NAMALWA (cell line): ENCODE data around the gene TNRC6C.

Source experiments
- DNase-seq: peaks from one replicate; pipeline ENCODE4 v3.0.0-alpha.2; 2015; ENCODE audit warnings: low spot score

The TNRC6C gene

GRCh38 chr17:78086740-78087139 is 128.2 kb downstream of the TNRC6C start:
- DNase-seq = no peak

- DNase-seq = no peak
Observed at GRCh38 chr17:78088529-78088928, 130.0 kb downstream of the TNRC6C start.

GRCh38 chr17:78089576-78090281 is 131.2 kb downstream of the TNRC6C start:
- no peak for DNase-seq

GRCh38 chr17:78092794-78093324 is 134.4 kb downstream of the TNRC6C start:
- no peak for DNase-seq

GRCh38 chr17:78095035-78095434 is 136.5 kb downstream of the TNRC6C start:
- no peak for DNase-seq

- no peak for DNase-seq
Observed at GRCh38 chr17:78096093-78096492, 137.6 kb downstream of the TNRC6C start.

DNA sequence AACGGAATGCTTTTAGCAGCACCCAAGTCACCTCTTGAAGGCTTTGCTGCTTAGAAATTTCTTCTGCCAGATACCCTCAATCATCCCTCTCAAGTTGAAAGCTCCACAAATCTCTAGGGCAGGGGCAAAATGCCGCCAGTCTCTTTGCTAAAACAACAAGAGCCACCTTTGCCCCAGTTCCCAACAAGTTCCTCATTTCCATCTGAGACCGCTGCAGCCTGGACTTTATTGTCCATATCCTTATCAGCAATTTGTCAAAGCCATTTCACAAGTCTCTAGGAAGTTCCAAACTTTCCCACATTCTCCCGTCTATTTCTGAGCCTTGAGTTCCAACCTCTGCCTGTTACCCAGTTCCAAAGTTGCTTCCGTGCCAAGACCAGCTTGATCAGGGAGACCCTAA is 142.6 kb downstream of the TNRC6C start:
- no peak for DNase-seq

GRCh38 chr17:78101542-78101941 is 143.0 kb downstream of the TNRC6C start:
- no peak for DNase-seq

GRCh38 chr17:78103311-78103710 is 144.8 kb downstream of the TNRC6C start:
- no peak for DNase-seq

DNA sequence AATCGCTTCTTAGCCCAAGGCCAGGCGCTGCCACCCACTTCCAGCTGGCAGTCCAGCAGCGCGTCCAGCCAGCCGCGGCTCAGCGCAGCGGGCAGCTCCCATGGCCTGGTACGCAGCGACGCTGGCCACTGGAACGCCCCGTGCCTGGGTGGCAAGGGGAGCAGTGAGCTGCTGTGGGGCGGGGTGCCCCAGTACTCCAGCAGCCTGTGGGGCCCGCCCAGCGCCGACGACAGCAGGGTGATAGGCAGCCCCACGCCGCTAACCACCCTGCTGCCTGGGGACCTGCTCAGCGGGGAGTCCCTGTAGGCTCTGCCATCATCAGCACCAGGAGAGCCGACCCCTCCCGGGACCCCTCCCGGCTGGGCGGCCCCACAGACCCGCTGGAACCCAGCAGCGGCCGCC is 146.0 kb downstream of the TNRC6C start:
- DNase-seq = no peak

DNA sequence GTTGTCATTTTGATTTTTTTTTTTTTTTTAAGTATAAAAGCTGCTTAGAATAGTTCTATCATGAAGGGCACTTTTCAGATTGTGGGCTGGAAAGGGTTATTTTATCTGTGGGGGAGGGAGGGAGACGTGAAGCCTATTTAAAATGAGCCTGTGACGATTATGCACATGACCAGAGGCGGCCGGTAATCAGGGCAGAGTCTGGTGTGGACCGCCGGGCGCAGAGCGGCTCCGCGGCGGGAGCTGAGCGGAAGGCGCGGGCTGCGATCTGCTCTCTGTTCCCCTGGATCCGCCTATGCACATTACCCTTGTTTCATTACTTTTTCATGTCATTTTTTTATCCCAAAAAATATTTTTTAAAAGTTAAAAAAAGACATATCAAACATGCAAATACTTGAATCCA is 146.6 kb downstream of the TNRC6C start:
- no peak for DNase-seq

GRCh38 chr17:78105551-78105950 is 147.0 kb downstream of the TNRC6C start:
- no peak for DNase-seq

DNA sequence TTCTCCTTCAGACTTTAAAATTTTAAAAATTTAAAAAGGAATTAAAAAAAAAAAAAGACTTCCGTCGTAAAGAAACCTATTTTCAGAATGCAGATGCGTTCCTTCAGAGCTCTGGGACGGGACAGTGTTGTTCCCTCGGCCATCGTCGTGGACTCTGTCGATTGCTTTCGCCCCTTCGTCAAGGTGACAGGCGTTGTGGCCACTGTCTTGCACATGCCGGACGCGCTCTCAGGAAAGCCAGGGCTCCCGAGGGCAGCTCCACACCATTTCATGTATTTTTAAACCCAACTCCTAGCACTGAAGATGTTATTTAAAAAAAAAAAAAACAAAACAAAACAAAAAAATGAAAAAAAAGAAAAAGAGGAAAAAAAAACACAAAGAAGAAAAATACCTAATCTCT is 147.7 kb downstream of the TNRC6C start:
- DNase-seq = no peak

- no peak for DNase-seq
Observed at GRCh38 chr17:78107457-78107856, 149.0 kb downstream of the TNRC6C start.

GRCh38 chr17:78107976-78108725 is 149.6 kb downstream of the TNRC6C start:
- DNase-seq = no peak

GRCh38 chr17:78108726-78109488 is 150.4 kb downstream of the TNRC6C start:
- DNase-seq = no peak

DNA sequence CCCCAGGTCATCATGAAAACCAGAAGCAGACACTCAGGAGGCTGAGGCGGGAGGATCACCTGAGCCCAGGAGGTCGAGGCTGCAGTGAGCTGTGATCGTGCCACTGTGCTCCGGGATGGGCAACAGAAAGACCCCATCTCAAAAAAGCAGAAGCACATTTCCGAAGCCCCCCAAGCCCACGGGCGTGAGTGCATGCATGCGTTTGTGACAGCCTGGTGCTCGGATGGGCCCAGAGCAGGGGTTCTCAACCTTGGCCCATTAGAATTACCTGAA is 150.9 kb downstream of the TNRC6C start:
- DNase-seq = no peak

- DNase-seq = no peak
Observed at GRCh38 chr17:78110363-78111015, 152.0 kb downstream of the TNRC6C start.

DNA sequence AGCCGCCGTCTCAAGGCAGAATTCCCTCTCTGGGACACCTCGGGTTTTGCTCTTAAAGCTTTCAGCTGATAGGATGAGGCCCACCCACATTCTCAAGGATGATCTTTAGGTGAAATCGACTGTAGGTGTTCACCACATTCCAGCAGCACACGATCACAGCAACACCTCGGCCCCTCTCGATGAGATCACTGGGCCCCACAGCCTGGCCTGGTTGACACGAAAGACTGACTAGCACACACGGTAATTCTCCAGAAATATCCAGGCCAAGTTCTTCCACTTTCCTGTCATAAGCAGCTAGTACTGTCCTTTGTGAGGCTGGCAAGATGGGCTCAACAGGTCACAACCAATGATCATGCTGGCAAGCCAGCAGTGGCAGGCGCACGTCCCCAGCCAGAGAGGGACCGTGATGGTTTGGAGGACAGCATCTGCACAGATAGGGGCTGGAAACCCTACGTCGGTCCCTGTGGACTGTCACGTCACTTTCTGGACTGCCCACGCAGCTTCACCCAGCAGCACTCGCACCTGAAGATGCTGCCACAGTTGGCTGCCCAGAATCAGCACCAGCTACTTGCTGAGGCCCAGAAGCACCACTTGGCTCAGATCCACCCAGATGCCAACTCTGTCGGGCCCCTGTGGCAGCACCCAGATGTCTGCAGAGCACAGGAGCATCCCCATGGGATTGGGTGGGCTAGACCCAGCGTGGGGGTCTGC is 152.7 kb downstream of the TNRC6C start:
- DNase-seq = no peak

- DNase-seq = no peak
Observed at GRCh38 chr17:78111727-78112517, 153.4 kb downstream of the TNRC6C start.
